ENCODE measurements around the gene KHDC4.

KHDC4 gene

GRCh38 chr1:155911156-155912055 lies 22.8 kb downstream of the KHDC4 start, which contains the start of gene RIT1:
TSS of gene RIT1 (minus strand) at chr1:155911349. CDS start at chr1:155910761, 588 bp downstream.
- FAIRE-seq = no peak
- no peak for TF ChIP-seq CTCF (IDR thresholded peaks at IDR 0.05; ENCODE audit: insufficient read depth, missing control alignments)

GRCh38 chr1:155910621-155911121 lies 23.5 kb downstream of the KHDC4 start:
- no peak for DNase-seq (ENCODE audit: insufficient read length, low spot score)
- peak; percentile 18 for TF ChIP-seq CTCF (IDR thresholded peaks at IDR 0.05; ENCODE audit: insufficient read depth, missing control alignments)
- no peak for FAIRE-seq

More at GRCh38 chr1:155911156-155912055, 22.8 kb downstream of the KHDC4 start, which contains the start of gene RIT1:
- peak; percentile 63 for DNase-seq (ENCODE audit: insufficient read length, low spot score)

GRCh38 chr1:155909894-155910293 lies 24.3 kb downstream of the KHDC4 start:
- DNase-seq (ENCODE audit: insufficient read length, low spot score) = no peak
- no peak for FAIRE-seq

GRCh38 chr1:155904261-155904660 lies 30.0 kb downstream of the KHDC4 start:
- DNase-seq (ENCODE audit: insufficient read length, low spot score) (no peak), FAIRE-seq (no peak)
- no peak for TF ChIP-seq CTCF (IDR thresholded peaks at IDR 0.05; ENCODE audit: insufficient read depth, missing control alignments)

More at GRCh38 chr1:155909894-155910293, 24.3 kb downstream of the KHDC4 start:
- no peak for TF ChIP-seq CTCF (IDR thresholded peaks at IDR 0.05; ENCODE audit: insufficient read depth, missing control alignments)

GRCh38 chr1:155900161-155900560 lies 34.1 kb downstream of the KHDC4 start:
- FAIRE-seq (no peak), DNase-seq (ENCODE audit: insufficient read length, low spot score) (no peak)
- no peak for TF ChIP-seq CTCF (IDR thresholded peaks at IDR 0.05; ENCODE audit: insufficient read depth, missing control alignments)

GRCh38 chr1:155899683-155900082 lies 34.5 kb downstream of the KHDC4 start:
- TF ChIP-seq CTCF (IDR thresholded peaks at IDR 0.05; ENCODE audit: insufficient read depth, missing control alignments) = no peak

GRCh38 chr1:155898888-155899287 lies 35.3 kb downstream of the KHDC4 start:
- TF ChIP-seq CTCF (IDR thresholded peaks at IDR 0.05; ENCODE audit: insufficient read depth, missing control alignments) = no peak
- no peak for DNase-seq (ENCODE audit: insufficient read length, low spot score)
- no peak for FAIRE-seq

More at GRCh38 chr1:155899683-155900082, 34.5 kb downstream of the KHDC4 start:
- no peak for DNase-seq (ENCODE audit: insufficient read length, low spot score)
- no peak for FAIRE-seq

All from D721Med (cell line).